Measurements from ENCODE around the gene SLC49A4.

SLC49A4 gene

DNA sequence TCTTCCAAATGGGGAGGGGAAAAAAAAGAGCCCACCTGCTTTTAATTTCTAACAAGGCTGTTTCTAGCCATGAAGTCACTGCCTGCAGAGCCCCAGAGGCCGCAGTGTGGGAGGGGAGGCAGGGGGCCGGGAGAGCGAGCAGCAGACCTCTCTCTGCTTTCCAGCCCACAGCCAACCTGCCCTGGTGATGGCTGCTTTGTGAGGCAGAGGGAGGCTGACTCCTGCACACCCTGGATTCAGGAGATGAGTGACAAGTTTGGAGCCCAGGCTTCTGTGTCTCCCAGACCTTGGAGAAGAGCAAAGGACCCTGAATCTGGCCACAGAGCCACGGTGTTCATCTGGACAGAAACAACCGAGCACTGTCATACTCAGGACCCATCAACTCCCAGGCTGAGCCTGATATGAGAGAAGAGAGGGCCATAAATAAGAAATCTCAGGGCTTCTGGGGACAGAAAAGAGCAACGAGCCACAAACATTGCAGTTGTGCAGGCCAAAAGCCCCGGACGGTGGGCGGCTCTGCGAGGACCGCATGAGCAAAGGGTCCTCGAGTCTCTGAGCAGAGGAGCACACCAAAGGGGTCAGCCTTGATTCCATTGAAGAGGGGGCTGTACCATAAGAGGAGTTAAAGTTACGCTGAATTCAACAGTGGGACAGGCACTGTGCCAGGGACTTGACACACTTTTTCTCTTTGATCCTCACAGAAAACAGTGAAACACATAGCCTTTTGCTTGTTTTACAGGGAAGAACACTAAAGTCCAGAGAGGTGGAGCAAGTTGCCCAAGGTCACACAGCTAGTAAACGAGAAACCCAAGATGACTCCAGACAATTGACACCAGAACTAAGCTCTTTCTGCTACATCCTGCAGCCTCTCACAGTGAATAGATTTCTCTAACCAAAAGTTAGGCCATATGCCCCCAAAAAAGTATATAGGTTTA lies 135.5 kb downstream of the SLC49A4 start:
- no peak for DNase-seq

Data from NCI-H1436 (cell line).